ENCODE results near the gene KIF5C.

DNA sequence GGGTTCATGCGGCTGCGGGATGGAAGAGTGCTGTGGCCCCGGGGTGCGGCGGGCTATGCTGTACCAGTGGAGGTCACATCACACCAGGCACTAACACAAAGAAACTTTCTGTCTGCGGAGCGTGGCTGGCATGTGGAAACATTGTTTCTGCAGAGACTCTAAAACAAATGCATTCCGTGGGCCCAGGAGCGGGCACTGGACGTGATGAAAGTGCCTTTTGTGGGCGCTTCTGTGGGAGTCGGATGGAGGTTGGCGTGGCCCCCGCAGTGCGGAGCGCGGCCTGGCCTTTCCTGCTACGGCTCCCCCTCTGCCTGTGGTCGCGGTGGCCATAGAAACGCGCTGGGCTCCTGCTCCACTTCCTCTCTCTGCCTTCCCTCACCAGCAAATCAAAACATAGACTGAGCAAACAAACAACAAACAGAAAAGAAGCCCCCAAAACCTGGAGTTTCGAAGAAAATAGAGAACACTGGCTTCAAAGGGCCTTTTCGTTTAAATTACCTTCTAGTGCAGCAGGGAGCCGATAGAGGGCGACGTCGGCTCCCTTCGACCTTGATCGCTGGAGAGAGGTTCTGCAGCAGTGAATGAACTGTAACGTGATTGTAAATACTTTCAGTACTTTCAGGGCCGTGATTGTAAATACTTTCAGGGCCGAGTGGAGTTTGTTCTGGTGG is 51.4 kb downstream of the KIF5C start:
- no peak for TF ChIP-seq EZH2 (IDR thresholded peaks at IDR 0.05; ENCODE audit: low read length)
- TF ChIP-seq, protein P1, sequence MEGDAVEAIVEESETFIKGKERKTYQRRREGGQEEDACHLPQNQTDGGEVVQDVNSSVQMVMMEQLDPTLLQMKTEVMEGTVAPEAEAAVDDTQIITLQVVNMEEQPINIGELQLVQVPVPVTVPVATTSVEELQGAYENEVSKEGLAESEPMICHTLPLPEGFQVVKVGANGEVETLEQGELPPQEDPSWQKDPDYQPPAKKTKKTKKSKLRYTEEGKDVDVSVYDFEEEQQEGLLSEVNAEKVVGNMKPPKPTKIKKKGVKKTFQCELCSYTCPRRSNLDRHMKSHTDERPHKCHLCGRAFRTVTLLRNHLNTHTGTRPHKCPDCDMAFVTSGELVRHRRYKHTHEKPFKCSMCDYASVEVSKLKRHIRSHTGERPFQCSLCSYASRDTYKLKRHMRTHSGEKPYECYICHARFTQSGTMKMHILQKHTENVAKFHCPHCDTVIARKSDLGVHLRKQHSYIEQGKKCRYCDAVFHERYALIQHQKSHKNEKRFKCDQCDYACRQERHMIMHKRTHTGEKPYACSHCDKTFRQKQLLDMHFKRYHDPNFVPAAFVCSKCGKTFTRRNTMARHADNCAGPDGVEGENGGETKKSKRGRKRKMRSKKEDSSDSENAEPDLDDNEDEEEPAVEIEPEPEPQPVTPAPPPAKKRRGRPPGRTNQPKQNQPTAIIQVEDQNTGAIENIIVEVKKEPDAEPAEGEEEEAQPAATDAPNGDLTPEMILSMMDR (optimal IDR thresholded peaks at IDR 0.05 in 1 of 3, IDR thresholded peaks at IDR 0.05 in 1 of 3, conservative IDR thresholded peaks at IDR 0.05 in 1 of 3; ENCODE audit: extremely low read depth in 1 of 3, insufficient read depth in 2 of 3, low read length in 3 of 3) = peak; percentile 33 to 49 (median 47)
